ENCODE results near the gene HEXIM1.

HEXIM1 gene

GRCh38 chr17:45107293-45108010 is 40.8 kb upstream of the HEXIM1 start:
- Histone ChIP-seq H3K9ac (ENCODE audit: low read length) (no peak overlapping the region), H3K4me3 (ENCODE audit: low read length) (no peak overlapping the region), H3K36me3 (ENCODE audit: control insufficient read depth, insufficient read depth, low read length) (peaks cover 28% of the 10 kb centered on the region), H3K4me1 (ENCODE audit: control insufficient read depth, insufficient read depth, low read length) (peaks cover 13% of the 10 kb centered on the region), H3K27me3 (ENCODE audit: control insufficient read depth, insufficient read depth, low read length) (no peaks in the 10 kb centered on the region), H3K27ac (ENCODE audit: low read depth, low read length) (no peak overlapping the region)

- H3K4me1 ChIP-seq (ENCODE audit: control insufficient read depth, insufficient read depth, low read length) = peaks cover 13% of the 10 kb centered on the region
- H3K36me3 ChIP-seq (ENCODE audit: control insufficient read depth, insufficient read depth, low read length) = peaks cover 29% of the 10 kb centered on the region
Measured at GRCh38 chr17:45108051-45108450, 40.2 kb upstream of the HEXIM1 start.

GRCh38 chr17:45108595-45109521 is 39.4 kb upstream of the HEXIM1 start:
- Histone ChIP-seq H3K27ac (ENCODE audit: low read depth, low read length) (no peak overlapping the region), H3K36me3 (ENCODE audit: control insufficient read depth, insufficient read depth, low read length) (peaks cover 29% of the 10 kb centered on the region), H3K9ac (ENCODE audit: low read length) (no peak overlapping the region), H3K4me1 (ENCODE audit: control insufficient read depth, insufficient read depth, low read length) (peaks cover 13% of the 10 kb centered on the region), H3K27me3 (ENCODE audit: control insufficient read depth, insufficient read depth, low read length) (no peaks in the 10 kb centered on the region), H3K4me3 (ENCODE audit: low read length) (no peak overlapping the region)

More at GRCh38 chr17:45108051-45108450, 40.2 kb upstream of the HEXIM1 start:
- no peak overlapping the region for H3K9ac ChIP-seq (ENCODE audit: low read length)
- H3K27me3 ChIP-seq (ENCODE audit: control insufficient read depth, insufficient read depth, low read length) = no peaks in the 10 kb centered on the region
- H3K27ac ChIP-seq (ENCODE audit: low read depth, low read length) = no peak overlapping the region
- no peak overlapping the region for H3K4me3 ChIP-seq (ENCODE audit: low read length)

DNA sequence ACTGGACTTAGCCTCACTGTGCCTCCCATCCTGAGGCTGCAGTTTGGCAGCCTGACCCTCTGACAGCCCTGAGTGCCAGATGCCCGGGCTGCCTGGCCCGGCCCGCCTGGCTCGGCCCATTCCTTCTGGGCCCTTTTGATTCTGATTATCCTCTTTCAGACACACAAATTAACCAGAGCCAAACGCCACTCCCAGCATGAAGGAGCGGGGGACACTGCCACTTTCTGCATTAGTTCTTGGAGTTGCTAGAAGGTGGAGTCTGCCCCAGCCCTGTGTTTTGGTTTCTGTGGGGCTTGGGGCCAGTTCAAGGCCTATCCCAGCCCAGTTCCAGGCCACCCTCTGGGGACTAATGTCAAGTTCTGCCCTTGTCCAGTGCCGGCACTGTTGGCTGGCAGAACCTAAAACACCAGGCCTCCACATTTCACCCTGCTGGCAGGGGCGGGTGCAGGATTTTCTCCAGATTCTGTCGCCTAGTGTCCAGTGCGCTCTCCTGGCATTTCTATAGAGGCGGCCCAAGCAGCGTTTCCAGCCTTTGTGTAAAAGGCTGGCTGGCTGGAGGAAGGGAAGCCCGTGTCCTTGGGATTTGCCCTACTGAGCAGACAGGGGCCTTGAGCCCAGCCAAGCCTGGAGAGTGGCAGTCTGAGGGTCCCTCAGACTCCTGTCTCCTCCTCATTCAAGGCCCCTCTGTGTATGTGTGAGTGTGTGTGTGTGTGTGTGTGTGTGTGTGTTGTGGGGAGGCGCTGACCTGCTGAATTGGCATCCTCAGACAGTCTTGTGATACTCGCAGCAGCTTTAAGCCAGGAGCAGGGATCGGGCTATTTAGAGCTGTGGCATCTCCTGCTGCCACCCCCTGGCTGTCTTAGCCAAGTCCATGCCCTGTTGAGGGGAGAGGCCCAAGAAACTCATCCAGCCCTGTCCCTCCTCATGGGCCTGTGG is 37.3 kb upstream of the HEXIM1 start:
- no peak overlapping the region for H3K9ac ChIP-seq (ENCODE audit: low read length)
- H3K27ac ChIP-seq (ENCODE audit: low read depth, low read length) = peak overlapping the region; percentile 89
- no peak overlapping the region for H3K4me3 ChIP-seq (ENCODE audit: low read length)
- no peaks in the 10 kb centered on the region for H3K27me3 ChIP-seq (ENCODE audit: control insufficient read depth, insufficient read depth, low read length)
- peaks cover 14% of the 10 kb centered on the region for H3K36me3 ChIP-seq (ENCODE audit: control insufficient read depth, insufficient read depth, low read length)
- H3K4me1 ChIP-seq (ENCODE audit: control insufficient read depth, insufficient read depth, low read length) = peaks cover 13% of the 10 kb centered on the region

GRCh38 chr17:45111850-45112249 is 36.4 kb upstream of the HEXIM1 start:
- Histone ChIP-seq H3K9ac (ENCODE audit: low read length) (no peak overlapping the region), H3K27ac (ENCODE audit: low read depth, low read length) (peak overlapping the region; percentile 89), H3K36me3 (ENCODE audit: control insufficient read depth, insufficient read depth, low read length) (peaks cover 20% of the 10 kb centered on the region)

GRCh38 chr17:45112559-45113423 is 35.5 kb upstream of the HEXIM1 start:
- Histone ChIP-seq H3K27ac (ENCODE audit: low read depth, low read length) (peak overlapping the region; percentile 89), H3K9ac (ENCODE audit: low read length) (no peak overlapping the region)

More at GRCh38 chr17:45111850-45112249, 36.4 kb upstream of the HEXIM1 start:
- Histone ChIP-seq H3K4me1 (ENCODE audit: control insufficient read depth, insufficient read depth, low read length) (peaks cover 13% of the 10 kb centered on the region), H3K27me3 (ENCODE audit: control insufficient read depth, insufficient read depth, low read length) (no peaks in the 10 kb centered on the region), H3K4me3 (ENCODE audit: low read length) (no peak overlapping the region)

GRCh38 chr17:45113424-45113754 is 34.9 kb upstream of the HEXIM1 start:
- Histone ChIP-seq H3K36me3 (ENCODE audit: control insufficient read depth, insufficient read depth, low read length) (peaks cover 25% of the 10 kb centered on the region), H3K27ac (ENCODE audit: low read depth, low read length) (no peak overlapping the region), H3K9ac (ENCODE audit: low read length) (no peak overlapping the region)

More at GRCh38 chr17:45112559-45113423, 35.5 kb upstream of the HEXIM1 start:
- H3K27me3 ChIP-seq (ENCODE audit: control insufficient read depth, insufficient read depth, low read length) = no peaks in the 10 kb centered on the region
- H3K4me3 ChIP-seq (ENCODE audit: low read length) = no peak overlapping the region
- H3K36me3 ChIP-seq (ENCODE audit: control insufficient read depth, insufficient read depth, low read length) = peaks cover 22% of the 10 kb centered on the region
- peaks cover 13% of the 10 kb centered on the region for H3K4me1 ChIP-seq (ENCODE audit: control insufficient read depth, insufficient read depth, low read length)

DNA sequence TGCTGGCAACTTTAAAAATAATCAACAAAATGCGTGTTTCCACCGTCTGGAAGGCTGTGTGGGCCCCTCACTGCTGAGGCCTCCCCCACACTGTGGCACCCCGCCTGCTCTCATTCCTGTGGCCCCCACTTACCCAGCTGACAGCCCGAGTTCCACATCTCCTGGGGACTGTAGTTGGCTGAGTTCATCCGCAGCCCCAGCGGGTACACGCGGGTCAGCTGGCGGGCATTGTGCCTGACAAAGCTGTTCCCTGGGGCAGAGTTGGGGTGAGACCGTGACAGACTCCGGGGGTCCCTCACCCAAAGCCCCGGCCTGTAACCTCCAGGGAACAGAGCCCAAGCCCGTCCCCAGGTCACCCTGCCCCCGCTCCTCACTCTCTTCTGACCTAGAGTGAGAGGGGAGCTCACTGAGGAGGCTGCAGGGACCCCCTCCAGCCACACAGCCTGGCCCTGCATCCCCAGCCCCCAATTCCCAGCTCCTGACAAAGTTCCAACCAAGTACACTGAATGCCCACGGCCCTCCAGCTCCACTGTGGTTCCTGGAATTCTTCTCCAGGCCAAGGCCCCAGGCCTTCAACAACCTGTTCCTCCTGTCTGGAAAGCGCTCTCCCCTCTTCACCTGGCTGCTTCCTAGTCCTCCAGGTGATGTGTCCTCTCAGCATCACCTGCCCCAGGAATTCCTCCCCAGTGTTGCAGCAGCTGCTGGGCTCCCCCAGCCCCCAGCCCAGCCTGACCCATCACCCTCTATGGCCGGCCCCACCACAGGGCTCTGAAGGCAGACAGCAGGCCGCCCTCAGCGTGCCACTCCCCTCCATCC is 34.0 kb upstream of the HEXIM1 start:
- Histone ChIP-seq H3K36me3 (ENCODE audit: control insufficient read depth, insufficient read depth, low read length) (peaks cover 26% of the 10 kb centered on the region), H3K4me1 (ENCODE audit: control insufficient read depth, insufficient read depth, low read length) (peaks cover 13% of the 10 kb centered on the region), H3K9ac (ENCODE audit: low read length) (no peak overlapping the region), H3K4me3 (ENCODE audit: low read length) (no peak overlapping the region), H3K27ac (ENCODE audit: low read depth, low read length) (no peak overlapping the region), H3K27me3 (ENCODE audit: control insufficient read depth, insufficient read depth, low read length) (no peaks in the 10 kb centered on the region)

More at GRCh38 chr17:45113424-45113754, 34.9 kb upstream of the HEXIM1 start:
- no peak overlapping the region for H3K4me3 ChIP-seq (ENCODE audit: low read length)
- no peaks in the 10 kb centered on the region for H3K27me3 ChIP-seq (ENCODE audit: control insufficient read depth, insufficient read depth, low read length)
- peaks cover 13% of the 10 kb centered on the region for H3K4me1 ChIP-seq (ENCODE audit: control insufficient read depth, insufficient read depth, low read length)

DNA sequence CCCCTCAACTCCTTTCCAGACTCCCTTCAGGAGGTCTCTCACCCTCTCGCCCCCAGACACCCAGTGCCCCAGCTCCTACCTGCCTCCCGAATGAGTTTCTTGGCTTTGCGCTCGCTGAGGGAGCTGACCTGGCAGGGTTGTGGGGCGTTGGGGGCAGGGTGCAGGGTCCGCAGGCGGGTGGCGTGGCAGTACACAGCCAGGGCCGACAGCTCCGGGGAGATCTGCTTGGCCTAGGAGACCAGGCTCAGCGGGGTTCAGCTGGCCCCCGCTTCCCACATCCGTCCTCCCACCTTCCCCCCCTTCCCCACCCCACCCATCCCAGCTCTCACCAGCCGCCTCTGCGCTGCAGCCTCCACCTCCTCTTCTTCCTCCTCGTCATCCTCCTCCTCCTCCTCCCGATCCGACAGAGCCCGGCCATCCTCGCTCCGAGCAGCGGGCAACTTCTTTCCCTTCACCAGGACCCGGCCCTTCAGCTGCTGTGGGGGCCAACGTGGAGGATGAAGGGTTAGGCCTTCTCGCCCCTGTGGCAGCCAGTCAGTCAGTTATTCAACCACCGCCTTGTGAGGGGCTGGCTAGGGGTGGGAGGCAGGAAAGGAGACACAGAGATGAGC is 33.2 kb upstream of the HEXIM1 start:
- Histone ChIP-seq H3K4me3 (ENCODE audit: low read length) (no peak overlapping the region), H3K36me3 (ENCODE audit: control insufficient read depth, insufficient read depth, low read length) (peaks cover 26% of the 10 kb centered on the region), H3K27me3 (ENCODE audit: control insufficient read depth, insufficient read depth, low read length) (no peaks in the 10 kb centered on the region), H3K4me1 (ENCODE audit: control insufficient read depth, insufficient read depth, low read length) (peaks cover 13% of the 10 kb centered on the region), H3K27ac (ENCODE audit: low read depth, low read length) (no peak overlapping the region), H3K9ac (ENCODE audit: low read length) (no peak overlapping the region)

GRCh38 chr17:45115871-45116270 is 32.4 kb upstream of the HEXIM1 start:
- H3K9ac ChIP-seq (ENCODE audit: low read length) = no peak overlapping the region
- no peaks in the 10 kb centered on the region for H3K27me3 ChIP-seq (ENCODE audit: control insufficient read depth, insufficient read depth, low read length)
- no peak overlapping the region for H3K27ac ChIP-seq (ENCODE audit: low read depth, low read length)
- H3K4me1 ChIP-seq (ENCODE audit: control insufficient read depth, insufficient read depth, low read length) = peaks cover 7% of the 10 kb centered on the region
- H3K4me3 ChIP-seq (ENCODE audit: low read length) = no peak overlapping the region
- H3K36me3 ChIP-seq (ENCODE audit: control insufficient read depth, insufficient read depth, low read length) = peaks cover 26% of the 10 kb centered on the region

Data from rectal smooth muscle tissue (tissue), 1 donor.